ENCODE results near the gene MEGF6.

- TF ChIP-seq CTCF (IDR thresholded peaks at IDR 0.05) (no peak), ZFX (IDR thresholded peaks at IDR 0.05; ENCODE audit: borderline replicate concordance) (no peak)
Measured at GRCh38 chr1:3578906-3579305, 32.4 kb downstream of the MEGF6 start.
